Amniotic epithelial cell (primary cell): ENCODE measurements around the gene RTP5.

Experiments
- DNase-seq: peaks from one replicate; pipeline ENCODE4 v3.0.0-alpha.2; 2010; ENCODE audit warnings: low read depth

RTP5 gene

GRCh38 chr2:241857572-241858121, 11.9 kb upstream of the RTP5 start:
- no peak for DNase-seq

GRCh38 chr2:241858206-241859016, 11.1 kb upstream of the RTP5 start, which contains the start of gene PDCD1:
Gene PDCD1, minus strand, starts transcription at chr2:241858894. Its CDS starts 56 bp downstream, at chr2:241858838.
- no peak for DNase-seq

- DNase-seq, result no peak
Observed at GRCh38 chr2:241859017-241859435, 10.5 kb upstream of the RTP5 start.

GRCh38 chr2:241859436-241860183, 9.9 kb upstream of the RTP5 start:
- DNase-seq, result peak; percentile 67

- DNase-seq, result no peak
Observed at GRCh38 chr2:241860184-241861078, 9.1 kb upstream of the RTP5 start.

- no peak for DNase-seq
Observed at GRCh38 chr2:241861264-241861663, 8.3 kb upstream of the RTP5 start.

GRCh38 chr2:241862093-241862492, 7.4 kb upstream of the RTP5 start:
- DNase-seq, result no peak

- no peak for DNase-seq
Observed at GRCh38 chr2:241862775-241863535, 6.6 kb upstream of the RTP5 start.

GRCh38 chr2:241863536-241863954, 6.0 kb upstream of the RTP5 start:
- peak; percentile 68 for DNase-seq

GRCh38 chr2:241864168-241864849, 5.2 kb upstream of the RTP5 start:
- no peak for DNase-seq

- no peak for DNase-seq
Observed at GRCh38 chr2:241864850-241865213, 4.7 kb upstream of the RTP5 start.

GRCh38 chr2:241865416-241865956, 4.0 kb upstream of the RTP5 start:
- no peak for DNase-seq

- peak; percentile 32 for DNase-seq
Observed at GRCh38 chr2:241865957-241866789, 3.4 kb upstream of the RTP5 start.

GRCh38 chr2:241866790-241867645, 2.5 kb upstream of the RTP5 start:
- DNase-seq, result no peak

- DNase-seq, result no peak
Observed at GRCh38 chr2:241867776-241868420, 1.6 kb upstream of the RTP5 start.

GRCh38 chr2:241868661-241869081, 858 bp upstream of the RTP5 start:
- no peak for DNase-seq

- no peak for DNase-seq
Observed at GRCh38 chr2:241870081-241870541, 582 bp downstream of the RTP5 start.
